ENCODE data around the gene NACAD.

The NACAD gene

DNA sequence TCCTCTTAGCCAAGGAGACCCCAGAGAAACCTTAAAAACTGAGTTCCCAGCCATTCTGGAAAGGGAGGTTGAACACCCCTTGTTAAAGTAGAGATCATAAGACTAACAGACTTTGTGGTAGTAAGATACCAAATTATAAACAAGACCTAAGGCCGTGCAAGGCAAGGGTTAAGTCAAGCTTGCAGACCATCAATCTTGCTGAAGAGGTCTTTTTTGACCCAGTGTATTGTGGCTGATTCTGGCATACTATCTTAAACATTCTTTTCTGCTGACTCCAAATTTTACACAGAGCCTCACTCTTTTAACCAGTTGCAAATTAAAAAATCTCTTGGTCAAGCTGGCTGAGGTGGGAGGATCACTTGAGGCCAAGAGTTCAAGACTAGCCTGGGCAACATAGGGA lies 23.9 kb upstream of the NACAD start:
- DNase-seq = no peak

DNA sequence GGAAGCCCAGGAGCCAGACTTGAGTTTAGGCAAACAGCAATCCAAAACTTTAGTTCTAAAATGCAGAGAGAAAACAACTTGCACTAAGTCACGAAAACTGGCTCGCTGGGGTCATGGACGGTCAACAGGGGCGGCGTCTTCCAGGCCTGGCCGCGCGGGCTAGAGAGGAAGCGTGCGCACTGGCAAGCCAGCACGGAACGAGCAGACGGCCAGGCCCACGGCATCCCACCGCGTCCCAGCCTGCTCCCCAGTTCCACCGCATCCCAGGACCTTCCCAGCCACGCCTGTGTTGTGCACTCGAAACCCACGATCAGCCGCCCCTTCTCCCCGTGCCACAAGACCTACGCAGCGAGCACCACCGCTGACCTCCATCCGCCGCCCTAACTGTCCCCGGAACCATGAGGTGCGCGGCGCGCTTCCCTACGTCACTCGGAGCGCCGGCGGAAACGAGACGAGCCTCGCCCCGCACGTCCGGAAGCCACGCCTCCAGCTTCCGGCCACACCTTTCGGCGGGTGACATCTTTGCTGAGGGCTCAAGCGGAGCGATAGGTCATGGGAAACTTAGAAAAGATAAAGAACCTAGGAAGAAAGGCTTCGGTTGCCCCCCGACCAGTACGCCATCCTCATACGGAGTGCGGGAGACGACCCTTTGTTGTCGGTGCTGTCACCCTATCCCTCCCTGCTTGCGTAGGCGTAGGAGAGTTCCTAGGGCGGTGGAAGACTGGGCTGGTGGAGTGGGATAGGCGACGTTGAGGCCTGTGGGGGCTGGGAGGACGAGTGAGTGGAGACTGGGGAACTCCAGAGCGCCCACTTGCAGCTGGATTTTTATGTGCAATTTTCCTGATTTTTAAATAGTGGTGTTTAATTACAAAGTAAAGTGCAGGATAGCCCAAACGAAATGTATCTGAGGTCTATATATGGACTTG lies 22.8 kb upstream of the NACAD start, which contains the start of gene TBRG4:
Gene TBRG4, minus strand, starts transcription at position 400 of the 926 bp plus-strand sequence. CDS start 2,460 bp downstream, outside the sequence.
- peak; percentile 94 for DNase-seq

DNA sequence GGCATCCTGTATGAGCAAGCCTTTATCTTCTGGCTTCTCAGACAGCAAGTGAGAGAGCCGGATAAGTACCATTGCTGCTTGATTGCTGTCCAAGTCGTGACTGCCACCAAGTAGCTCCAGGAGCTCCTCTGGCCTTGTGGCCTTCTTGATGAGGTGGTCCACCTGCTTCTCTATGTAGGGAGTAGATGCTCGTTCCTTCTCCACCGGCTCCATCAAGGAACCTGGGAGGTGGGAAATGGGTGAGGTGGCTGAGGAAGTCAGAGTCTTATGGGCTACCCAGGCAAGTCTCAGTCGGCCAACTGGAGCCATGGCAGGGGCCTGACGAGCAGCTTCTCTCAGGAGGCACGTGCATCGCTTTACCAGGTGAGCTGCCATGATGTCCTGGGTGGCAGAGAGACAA lies 20.1 kb upstream of the NACAD start:
- no peak for DNase-seq

DNA sequence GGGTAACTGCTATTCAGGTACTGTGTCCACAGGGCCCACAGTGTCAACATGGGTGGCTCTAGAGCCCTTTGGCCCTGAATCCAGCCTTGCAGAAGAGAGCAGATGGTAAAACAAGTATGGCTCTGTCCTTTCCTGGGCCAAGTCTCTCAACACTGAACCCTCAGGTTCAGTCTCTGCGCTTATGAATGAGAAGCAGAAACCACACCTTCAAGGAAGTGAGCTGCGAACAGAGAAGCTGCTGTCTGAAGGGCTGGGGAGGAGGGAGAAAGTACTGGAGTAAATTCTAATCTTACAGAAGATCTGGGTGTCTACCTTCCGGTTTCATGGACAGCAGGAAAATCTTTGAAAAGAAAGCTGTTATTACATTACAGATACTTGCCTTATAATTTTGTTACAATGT lies 18.6 kb upstream of the NACAD start:
- no peak for DNase-seq

DNA sequence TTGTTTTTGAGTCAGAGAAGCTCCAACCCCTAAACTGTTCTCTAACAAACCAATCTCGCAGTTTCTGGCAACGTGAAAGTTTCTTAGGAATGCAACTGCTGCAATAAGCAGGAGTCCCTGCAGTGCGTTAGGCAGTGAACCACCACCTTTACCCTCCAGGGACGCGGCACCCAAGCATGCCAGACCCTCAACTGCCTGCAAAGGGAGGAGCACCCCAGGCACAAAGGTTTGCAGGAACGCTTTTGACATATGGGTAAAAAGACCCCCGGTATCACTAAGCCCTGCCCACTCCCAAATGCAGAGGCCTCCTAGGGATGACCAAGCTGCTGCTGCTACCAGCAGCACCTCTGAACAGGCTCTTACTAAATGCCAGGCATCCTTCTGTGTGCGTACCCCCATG lies 18.1 kb upstream of the NACAD start:
- no peak for DNase-seq

DNA sequence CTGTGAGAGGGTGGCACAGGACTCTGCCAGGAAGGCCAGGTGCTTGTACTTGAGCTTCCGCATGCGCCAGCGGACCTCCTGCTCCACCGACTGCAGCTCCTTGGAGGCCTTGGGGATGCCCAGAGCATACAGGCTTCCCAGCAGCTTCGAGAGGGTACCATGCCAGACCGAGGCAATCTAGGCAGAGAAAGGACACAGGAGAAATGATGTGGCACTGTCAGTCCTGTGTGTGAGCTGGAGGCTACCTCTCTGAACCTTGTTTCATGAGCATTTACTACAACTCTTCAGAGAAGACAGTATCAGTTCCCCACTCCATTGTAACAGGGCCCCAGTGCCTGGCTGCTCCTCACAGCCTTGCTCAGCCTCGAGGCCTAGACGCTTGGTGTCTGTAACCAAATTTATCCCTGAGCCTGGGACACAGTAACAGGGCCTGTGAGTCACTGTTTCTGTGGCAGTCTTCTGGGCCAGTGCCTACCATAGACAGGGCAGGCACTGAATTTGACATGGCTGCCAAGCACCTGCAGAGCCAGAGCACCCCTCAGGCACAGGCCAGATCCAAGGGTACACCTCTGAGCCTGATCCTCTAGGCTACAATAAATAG lies 16.9 kb upstream of the NACAD start:
- no peak for DNase-seq

DNA sequence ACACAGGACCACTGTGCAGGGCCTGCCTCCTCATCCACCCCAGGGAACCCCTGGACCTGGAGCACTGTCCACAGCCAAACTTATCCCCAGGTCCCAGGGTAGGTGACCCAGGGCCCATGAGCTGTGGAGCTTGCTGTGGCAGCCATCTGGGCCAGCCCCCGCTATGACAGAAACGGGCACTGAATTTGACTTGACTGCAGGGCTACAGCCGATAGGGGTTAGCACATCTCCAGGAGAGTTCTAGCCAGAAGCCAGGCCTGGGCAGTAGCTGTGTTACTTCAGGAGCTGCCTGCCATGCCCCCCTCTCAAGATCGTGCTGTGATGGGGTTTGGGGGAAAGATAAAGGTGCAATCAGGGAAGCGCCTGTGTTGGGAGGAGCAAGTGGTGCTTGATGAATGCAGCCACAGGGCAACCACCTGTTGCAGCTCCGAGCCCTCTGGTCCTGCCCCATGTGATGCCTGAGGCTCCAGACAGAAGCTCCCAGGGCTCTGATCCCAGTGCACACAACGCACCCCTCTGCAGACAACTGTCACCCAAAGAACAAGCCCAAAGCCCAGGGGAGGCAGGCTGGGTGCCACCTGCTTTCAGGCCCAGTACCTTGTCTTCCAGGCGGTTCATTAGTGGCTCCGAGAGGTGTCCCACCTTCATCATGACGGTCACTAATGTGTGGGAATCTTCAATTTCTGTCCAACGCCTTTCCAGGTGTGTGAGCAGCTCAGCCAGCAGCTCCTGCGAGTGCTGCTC lies 16.2 kb upstream of the NACAD start:
- no peak for DNase-seq

DNA sequence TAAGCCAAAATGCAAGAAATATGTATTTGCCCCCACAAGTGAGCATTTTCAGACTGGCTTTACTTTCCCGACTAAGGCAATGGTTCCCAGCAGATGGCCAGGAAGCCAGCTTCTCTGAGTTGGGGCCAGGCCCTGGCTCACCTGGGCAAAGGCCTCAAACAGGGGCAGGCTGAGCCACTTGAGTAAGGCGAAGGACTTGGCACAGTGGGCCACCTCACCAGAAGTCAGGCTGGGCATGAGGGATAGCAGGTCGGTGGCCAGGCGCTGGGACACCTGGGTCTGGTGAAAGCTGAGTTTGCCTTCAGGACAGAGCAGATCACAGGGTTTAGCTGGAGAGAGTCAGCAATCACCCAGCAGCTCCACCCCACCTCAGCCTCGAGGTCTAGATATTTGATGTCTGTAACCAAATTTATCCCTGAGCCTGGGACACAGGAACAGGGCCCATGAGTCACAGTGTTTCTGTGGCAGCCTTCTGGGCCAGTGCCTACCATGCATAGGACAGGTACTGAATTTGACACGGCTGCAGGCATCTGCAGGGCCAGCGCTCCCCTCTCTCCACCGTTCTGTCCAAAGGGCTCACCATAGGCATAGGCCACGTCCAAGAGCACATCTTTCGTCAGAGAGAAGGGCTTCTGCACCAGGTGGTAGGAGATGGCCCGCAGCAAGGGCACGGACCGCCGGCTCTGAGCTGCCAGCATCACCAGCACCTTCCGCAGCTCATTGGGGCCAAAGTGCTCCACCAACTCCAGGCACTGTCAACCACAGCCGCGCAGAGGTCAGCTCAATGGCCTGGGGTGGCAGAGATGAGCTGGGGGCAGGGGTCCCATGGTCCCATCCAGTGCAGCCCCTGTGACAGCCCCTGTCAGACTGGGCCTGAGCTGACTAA lies 15.4 kb upstream of the NACAD start:
- DNase-seq = no peak

DNA sequence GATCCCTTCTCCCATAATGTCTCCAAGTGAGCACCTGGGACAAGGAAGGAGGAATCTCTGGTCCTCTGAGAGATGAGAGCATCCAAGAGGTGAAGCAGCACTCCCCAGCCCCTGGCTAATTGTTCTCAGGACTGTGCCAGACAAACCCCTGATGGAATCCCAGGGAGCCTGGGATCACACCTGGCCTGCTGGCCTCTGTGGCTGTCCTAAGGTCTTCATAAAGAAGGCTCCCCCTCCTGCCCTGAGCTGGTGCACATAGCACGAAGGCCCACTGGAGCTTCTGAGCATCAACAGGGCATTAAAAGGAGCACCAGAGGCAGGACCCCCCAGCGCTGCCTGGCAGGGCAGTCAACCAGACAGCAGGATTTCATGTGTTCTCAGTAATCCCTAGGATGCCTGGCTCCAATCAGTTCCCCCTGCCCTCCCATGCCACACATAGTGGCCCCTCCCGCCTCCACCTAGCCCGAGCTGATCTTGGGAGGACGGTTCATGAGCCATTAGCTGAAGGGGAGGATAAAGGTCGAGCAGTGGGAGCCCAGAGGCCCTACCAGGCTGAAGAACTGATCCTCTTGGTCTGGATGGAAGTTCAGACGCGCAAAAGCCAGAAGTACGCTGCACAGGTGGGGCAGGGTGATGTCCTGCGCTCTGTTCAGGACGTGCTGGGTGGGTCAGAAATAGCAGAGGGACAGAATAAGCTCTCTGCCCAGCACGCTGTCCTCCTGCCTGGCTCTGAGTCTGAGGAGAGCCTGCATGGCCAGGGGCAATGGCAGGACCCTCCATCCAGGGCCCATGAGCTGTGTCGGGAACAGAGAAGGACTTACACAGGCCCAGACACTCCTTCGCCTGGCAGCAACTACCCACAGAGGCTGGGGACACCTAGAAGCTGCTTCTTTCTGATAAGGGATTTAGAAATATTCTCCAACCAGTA lies 14.3 kb upstream of the NACAD start:
- no peak for DNase-seq

DNA sequence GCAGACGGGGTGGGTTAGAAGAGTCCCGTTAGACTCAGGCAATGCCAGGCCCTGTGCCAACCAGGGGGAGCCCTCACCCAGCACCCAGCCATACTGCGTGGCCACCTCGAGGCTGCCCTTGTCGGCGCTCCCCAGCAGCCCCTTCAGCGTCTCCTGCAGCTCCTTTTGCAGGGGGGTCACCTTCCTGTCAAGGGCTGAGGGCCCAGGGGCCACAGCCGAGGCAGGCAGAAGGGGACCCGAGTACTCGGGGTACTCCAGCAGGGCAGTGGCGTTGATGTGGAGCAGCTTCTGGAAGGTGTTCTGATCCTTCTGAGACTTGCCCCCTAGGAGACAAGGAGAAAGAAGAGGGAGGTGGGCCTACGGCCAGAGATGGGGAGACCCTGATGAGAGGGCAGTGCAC lies 13.0 kb upstream of the NACAD start:
- no peak for DNase-seq

DNA sequence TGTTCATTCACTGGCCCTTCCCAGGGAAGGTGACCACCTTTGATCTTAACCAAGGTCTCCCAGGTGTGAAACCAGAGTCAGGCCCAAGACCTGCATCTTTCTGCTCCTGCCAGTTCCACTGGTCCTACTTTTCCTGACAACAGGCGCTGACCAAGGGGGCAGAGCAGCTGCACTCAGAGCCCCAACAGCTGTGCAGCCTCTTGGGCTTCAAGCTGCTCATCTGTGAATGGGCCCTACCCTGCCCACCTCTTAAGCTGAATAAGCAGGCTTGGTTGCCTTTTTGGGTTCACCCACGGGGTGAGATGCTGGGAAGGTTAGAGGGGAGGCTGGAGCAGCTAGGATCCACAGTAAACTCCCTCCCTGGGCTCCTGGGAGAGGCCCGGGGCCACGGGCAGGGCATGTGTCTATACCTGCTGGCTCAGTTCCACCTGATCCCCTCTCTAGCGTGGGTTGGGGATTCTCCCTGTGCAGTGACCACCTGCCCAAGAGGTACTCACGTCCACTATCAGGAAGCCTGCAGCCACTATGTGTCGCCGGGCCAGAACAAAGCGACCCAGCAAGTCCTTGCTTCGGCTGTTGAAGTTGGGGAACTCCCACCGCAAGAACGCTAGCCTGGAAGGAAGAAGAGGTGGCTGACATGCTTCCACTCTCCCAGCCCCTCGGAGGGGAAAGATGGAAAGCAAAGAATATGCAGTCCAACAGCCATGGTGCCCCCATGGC lies 12.2 kb upstream of the NACAD start:
- no peak for DNase-seq

DNA sequence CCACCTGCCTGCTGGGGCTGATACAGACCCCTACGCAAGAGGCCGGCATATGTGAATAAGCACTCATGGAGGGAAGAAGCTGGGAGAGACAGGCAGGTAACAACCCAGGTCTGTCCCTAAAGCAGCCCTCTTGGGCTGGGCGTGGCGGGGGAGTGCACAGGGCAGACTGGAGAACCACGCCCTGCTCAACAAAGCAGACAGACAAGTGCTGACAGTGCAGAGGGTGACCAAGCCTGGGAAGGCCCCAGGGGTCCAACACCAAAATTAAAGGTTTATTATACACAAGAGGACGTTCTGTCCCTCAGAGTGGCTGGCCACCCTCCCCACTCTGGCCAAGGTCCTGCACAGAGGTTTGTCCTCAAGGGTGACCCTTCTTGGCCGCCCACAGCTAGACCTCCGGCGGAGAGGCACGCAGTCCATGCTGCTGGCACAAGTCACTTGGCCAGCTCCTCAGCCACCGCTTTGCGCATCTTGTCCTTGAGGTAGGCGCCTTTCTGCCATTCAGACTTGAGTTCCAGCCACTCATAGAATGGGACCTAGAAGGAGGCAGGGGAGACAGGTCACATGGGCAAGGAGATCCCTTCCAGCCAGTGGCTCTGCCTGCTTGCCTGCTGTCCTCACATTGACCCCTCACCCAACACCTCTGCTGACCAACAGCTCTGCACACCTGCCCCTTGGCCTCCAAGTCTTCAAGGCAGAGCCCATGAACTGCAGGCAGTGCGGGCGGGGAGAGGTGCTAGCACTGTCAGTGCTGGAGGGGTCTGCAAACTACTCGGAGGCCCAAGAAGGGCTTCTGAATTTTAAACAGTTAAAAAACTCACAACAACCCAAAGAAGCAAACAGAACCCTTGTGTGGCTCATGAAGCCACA lies 11.4 kb upstream of the NACAD start:
- DNase-seq = no peak

DNA sequence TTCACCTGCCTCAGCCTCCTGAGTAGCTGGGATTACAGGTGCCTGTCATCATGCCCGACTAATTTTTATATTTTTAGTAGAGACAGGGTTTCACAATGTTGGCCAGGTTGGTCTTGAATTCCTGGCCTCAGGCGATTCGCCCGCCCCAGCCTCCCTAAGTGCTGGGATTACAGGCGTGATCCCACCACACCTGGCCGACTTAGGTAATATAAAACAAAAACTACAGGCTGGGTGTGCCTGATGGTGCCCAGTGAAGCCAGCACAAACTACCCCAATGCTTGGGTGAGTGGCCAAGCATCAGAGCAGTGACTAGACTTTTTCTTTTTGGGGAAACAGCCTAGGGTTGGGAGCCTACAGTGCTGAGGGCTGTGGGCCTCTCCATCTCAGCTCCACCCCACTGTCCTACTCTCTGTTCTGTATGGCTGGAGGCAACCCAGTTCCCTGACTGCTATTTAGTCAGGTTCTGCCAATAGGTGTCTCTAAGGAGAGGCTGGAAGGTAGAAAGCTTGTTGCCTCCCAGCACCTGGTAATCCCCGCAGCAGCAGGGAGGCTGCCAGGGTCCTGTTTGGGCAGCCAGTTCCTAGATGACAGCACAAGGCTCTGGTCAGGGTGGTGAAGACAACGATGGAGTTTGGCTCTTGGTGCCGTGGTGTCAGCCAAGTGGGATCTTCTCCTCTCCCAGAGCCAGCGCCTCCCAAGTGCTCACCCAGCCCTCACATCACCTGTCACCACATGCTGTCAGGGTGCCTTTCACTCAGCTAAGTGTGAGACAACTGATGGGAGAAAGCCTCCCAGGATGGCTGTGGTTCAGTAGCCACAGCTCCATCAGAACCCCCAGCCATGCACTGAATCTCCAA lies 10.4 kb upstream of the NACAD start:
- DNase-seq = no peak

DNA sequence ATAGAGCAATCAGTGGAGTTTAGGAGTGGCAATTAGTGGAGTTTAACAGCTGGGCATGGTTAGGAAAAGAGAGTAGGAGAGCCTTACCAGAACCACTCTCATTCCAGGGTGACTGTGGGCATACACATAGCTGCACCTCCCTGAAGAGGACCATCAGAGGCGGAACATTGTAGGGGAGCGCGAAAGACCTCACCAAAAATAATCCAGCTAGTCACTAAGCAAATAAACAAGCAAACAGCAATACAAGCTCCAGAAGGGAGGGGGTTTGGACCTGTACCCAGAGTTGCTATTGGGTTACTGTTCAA lies 4.1 kb upstream of the NACAD start:
- no peak for DNase-seq

DNA sequence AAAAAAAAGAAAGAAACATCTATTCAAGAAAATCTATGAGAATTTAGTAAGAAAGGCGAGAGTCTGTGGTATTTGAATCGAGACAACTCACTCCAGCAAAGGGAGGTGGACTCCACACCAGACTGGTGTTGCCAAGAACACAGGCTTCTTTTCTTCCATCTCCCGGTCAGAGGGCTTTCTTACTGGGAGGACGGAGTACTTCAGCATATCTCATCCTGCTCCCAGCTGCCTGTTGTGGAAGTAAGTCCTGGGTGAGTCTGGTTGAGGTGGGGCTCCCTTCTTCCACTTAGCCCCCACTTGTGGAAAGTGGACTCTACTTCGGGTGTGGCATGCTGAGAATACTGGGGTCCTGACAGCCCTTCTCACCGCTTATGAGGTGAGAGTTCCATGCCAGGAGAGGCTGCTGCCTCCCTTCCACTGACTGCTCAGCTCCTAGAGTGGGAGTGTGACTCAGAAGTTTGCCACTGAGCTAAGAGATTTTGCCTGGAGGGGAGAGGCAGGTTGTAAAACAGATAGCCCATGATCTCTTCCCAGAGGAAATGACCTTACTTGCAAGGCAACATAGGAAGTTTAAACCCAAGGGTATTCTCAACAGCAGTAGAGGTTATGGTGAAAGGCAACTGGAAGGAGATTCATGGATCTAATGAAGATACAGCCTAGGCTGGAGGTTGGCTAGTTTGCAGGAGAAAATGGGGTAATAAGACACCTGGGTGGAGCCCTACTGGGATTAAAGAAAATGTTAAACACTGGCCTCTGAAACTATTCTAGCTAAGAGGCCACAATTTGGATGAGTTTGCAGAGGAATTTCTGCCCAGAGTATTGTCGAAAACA lies 3.5 kb upstream of the NACAD start:
- no peak for DNase-seq

DNA sequence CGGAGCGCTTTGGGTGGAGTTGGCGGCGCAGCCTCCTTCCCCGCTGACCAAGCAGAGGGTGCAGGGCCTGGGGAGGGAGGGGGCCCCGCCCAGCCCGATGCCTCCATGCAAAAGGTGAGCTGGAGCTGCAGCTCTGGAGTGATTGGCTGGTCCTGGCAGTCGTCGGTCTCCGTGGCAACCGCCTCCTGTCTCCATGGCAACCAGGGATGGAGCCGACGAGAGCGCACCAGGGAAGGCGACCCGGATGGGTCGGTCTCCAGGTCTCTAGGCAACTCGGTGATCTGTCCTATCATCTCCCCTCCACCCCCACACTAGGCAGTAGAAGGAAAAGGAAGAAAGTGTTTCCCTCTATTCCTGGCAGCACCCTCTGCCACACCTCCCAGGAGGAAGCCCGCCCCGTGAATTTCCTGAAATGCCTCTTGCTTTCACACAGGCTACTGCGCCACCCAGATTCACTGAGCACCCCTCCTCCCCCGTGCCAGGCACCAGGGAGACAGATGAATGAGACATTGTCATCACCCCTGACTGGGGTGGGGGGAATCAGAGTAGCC lies 647 bp upstream of the NACAD start:
- DNase-seq = peak; percentile 73

DNA sequence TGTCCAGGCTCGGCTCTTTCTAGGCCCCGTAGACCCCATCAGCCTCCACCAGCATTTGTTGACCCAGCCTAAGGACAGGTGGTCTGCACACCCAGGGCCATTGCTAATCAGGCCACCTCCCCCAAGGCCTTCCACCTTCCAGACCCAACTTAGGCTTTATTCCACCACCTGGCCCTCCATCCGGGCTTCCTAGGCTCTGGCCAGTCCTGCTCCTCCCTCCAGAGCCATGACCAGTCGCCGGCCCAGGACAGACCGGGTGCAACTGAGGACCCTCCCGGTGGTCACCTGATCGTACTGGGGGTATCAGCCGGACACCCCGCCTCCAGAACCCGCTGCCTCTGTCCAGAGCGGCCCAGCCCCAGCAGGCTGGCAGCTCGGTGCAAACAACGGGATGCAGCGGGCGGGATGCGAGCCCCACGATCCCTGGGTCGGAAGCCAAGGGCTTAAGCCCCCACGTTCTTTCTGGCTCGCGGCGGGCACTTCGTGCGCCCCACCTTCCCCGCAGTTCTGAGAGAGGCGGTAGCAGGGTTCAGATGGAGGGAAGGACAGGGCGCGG lies 545 bp downstream of the NACAD start:
- DNase-seq = no peak
